HG03442 (cell line): Measurements from ENCODE around the gene TRIM64.
"Not testable (repeated sequence)": the region's sequence is repeated elsewhere in the genome, so short reads cannot be mapped to it uniquely, and the experiment has no call there.

ENCODE experiments used
- ATAC-seq: cut with Tn5 transposase; IDR thresholded peaks from one replicate; pipeline ENCODE4 v1.9.1; 2021; ENCODE audit warnings: mild to moderate bottlenecking, moderate library complexity; ENCODE audit not compliant: unreplicated experiment

Gene TRIM64, protein sequence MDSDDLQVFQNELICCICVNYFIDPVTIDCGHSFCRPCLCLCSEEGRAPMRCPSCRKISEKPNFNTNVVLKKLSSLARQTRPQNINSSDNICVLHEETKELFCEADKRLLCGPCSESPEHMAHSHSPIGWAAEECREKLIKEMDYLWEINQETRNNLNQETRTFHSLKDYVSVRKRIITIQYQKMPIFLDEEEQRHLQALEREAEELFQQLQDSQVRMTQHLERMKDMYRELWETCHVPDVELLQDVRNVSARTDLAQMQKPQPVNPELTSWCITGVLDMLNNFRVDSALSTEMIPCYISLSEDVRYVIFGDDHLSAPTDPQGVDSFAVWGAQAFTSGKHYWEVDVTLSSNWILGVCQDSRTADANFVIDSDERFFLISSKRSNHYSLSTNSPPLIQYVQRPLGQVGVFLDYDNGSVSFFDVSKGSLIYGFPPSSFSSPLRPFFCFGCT

DNA sequence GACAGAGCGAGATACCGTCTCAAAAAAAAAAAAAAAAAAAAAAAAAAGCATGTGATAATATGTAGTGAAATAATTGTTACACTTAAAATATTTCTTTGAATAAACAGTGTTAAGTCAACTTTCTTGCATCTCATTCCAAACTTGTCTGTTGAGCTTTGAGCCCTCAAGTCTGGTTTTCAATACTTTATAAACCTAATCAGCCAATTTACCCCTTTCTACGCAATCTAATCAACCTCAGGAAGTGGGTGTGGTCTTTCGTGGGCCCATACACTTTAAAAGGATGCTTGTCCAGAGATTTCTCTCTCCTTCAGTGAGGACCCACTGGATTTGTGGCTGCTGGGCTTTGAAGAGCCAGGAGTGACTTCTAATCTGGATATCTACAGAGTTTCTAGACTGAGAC is at the start of gene TRIM64:
TSS of gene TRIM64 (plus strand) at position 301 of the 400 bp plus-strand sequence. CDS start 2,467 bp downstream, outside the sequence.
- not testable (repeated sequence) for ATAC-seq

DNA sequence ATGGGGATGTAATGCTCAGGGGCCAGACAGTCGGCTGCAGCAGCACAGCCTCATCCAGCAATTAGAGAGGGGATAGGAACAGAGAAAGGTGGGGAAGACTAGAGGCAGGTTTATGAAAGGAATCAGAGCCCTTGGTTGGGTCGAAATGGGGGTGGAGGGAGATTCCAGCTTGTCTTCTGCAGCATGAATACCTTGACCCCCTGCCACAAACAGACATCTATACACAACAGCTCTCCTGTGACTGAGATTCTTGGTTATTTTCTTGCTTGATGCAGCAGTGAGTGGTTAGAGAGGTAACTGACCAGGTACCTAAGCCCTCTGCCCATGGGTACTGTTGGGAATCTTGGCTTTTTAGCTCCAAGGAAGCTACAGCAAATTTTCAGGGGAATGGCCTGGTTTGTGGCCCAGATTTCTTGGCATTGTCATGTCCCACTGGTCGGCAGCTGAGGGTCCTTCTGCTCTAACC is 43.6 kb upstream of the TRIM64 start, which contains the start of gene TRIM49D1:
TSS of gene TRIM49D1 (minus strand) at position 51 of the 466 bp plus-strand sequence. CDS start 4,535 bp downstream, outside the sequence.
- no peak for ATAC-seq

DNA sequence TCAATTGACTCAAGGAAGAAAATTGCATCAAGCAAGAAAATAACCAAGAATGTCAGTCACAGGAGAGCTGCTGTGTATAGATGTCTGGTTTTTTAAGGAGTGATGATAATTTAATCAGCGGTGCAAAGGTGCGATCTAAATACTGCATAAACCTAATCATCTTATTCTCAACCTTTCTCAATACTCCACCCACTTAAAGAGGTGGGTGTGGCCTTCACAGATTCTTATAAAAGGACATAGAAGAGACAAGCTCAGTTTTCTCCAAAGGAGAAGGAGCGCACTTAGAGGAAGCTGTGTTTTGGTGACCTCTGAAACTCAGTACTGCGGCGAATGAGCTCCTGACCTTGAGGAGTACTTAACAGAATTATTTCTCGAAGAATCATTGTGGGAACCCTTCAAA is 42.1 kb upstream of the TRIM64 start, which contains the start of gene TRIM49D2:
TSS of gene TRIM49D2 (plus strand) at position 301 of the 400 bp plus-strand sequence. CDS start 2,698 bp downstream, outside the sequence.
- ATAC-seq, result not testable (repeated sequence)

DNA sequence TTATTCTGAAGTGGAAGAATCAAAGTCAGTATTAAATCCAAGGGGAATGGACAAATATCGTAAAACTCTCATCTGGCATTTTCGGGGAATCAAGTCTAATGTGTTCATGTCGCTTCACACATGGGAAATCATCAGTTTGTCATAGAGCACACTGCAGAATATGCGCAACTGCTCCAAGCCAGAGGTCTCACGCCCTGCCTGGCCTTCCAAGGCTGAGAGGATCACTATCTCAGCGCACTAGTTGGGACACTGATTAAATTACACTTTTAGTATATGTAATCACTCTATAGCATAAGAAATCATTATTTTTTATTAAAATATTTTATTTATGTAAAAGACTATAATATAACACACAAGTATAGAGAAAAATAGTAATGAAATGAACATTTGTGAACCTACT is 5.0 kb upstream of the TRIM64 start:
- not testable (repeated sequence) for ATAC-seq
